C1 segment of cervical spinal cord (tissue), 14 donors: ENCODE results near the gene CHDH.

Experiments
- DNase-seq, 14 donors: peaks; one replicate each; lab custom pipeline; 2025; lab: John Stamatoyannopoulos, UW

The CHDH gene

DNA sequence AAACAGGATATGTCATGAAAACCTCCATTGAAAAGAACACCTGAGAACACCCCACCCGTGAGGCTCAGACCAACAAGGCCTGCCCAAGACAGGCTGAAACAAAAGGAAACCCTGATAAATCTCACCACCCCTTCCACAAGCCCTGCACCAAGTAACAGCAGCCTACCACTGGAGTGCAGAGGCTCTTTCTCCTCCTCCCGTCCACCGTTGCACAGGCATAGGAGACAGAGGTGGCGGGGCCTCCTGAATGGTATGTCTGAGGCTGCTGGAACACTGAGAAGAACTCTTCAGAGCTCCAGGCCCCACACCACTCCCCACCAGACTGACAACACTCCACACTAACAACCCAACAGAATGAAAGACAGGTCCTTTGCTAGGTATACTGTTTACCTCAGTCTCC, 21.4 kb downstream of the CHDH start:
- DNase-seq = no peak

DNA sequence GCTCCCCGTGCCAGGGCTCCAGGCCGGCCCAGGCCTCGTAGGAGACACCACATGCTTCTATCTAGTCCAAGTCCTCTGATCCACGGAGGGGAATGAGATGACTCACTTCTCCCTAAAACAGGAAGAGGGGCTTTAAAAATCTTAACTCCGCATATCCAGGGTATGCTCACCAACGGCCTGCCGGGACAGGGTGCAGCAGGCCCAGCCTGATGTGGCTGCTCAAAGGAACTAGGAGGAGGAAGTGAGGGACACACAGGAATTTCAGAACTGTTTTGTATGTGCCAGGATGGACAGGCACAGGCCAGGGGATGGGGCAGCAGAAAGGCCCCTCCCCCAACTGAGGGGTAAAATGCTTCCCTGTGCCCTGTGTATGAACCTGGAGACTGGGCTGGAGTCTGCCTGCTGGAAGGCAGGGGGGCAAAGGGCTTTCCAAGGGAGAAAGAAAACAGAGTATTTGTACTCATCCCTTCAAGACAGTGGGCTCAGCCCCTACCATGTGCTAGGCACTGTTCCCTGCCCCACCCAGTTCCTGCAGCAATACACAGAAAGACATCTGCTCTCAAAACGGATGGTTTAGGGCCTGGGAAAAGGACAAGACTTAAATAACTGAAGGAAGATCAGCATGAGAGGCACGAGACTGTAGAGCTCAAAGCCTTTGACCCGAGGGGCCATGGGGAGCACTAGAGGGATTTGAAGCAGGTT, 22.1 kb downstream of the CHDH start:
- DNase-seq = no peak

DNA sequence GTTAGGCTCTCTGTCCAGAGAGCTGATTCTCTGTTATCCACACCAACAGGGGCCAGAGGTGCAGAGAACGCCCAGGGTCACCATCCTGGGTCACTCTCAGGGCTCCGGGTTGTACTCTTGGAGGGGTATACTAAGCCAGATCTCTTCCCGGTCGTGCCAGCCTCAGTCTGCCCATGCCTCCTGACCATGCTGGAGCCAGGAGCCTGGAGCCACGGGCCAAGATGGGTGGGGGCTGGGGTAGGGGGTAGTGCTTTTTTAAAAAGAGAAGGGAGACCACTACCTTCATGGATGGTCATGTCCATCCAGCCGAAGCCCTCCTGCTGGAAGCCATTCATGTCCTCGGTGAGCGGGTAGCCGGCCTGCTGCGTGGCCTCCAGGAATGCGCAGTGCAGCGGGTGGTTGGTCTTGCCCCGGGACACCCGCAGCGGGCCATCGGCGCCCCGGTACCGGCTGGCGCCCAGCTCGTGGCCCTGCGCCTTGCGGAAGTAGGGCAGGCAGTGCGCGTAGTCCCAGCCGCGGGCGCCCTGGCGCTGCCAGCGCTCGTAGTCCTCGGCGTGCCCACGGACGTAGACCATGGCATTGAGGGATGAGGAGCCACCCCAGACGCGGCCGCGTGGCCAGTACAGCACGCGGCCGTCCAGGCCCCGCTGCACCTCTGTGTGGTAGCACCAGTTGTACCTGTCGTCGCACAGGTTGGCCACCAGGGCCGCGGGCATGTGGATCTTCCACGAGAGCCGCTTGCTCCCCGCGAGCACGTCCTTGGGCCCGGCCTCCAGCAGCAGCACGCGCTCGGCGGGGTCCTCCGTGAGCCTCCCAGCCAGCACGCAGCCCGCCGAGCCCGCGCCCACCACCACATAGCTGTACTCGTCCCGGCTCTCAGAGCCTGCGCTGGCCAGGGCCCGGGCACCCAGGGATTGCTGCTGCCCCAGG, 22.9 kb downstream of the CHDH start:
- no peak for DNase-seq

DNA sequence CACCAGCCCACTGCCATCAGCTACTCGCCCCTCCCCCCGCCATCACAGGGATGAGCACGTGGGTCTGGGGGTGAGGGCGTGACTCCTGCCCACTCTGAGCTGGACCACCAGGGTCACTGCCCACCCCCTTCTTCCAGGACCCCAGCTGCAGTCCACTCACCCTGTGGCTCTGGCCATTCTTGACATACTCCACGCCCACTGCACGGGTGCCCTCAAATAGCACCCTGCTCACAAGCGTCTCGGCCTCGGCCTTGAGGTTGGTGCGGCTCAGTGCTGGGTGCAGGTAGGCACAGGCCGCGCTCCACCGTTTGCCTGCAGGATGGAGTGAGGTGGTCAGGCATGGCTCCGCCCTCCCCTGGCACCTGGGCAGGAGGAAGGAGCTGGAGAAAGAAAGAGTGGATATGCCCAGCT, 23.9 kb downstream of the CHDH start:
- no peak for DNase-seq

DNA sequence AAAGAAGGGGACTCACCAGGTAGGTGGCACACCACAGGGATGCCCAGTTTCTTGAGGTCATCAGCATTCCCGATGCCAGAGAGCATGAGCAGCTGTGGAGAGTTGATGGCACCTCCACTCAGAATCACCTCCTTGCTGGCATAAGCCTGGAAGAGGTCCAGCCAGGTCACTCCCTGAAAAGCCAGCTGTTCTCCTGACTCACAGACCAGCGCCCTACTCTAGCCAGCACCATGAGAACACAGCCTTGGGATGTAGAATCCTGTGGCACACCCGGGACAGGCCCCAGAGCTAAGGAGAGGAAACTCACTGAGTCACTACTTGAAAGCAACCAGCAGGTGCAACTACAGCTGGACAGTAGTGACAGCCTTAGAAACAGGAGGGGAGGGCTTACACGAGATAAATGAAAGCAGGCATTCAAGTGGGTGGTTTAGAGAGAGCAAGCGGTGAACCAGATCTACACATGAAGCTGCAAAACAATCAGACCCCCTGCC, 24.5 kb downstream of the CHDH start:
- DNase-seq = no peak

DNA sequence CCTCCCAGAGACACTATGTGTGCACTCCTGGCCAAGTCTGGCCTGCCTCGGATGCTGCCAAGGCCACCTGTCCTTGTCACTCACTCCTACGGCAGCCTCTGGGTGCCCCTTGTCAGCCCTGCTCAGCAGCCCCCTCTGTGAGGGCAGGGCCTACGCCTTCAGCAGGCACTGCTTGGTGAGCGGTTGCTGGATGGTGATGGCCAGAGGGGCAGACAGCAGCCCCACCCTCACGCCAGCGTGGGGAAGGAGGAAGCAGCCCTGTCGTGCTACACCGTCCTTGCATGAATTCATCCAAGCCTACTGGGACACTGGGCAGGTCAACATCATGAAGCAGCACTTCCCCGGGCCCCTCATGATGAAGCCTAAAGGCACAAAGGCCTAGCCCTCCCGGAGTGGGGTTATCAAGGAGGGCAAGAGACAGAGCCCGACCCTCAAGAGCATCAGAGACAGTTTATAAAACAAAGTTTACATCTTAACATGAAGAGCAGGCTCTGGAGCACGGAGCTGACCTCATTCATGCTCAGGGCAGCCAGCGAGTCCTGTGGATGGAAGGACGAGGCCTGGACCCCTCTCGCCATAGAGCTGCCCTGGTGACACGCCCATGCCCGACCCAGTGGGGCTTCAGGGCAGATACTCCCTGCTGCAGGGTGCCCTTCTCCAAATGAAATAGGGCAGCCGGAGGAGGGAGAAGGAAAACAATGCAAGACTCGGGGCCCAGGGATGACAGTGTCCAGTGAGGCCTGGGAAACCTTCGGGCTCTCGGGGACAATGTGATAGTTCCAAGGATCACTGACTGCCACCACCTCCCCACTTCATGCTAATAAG, 25.3 kb downstream of the CHDH start:
- DNase-seq = no peak

DNA sequence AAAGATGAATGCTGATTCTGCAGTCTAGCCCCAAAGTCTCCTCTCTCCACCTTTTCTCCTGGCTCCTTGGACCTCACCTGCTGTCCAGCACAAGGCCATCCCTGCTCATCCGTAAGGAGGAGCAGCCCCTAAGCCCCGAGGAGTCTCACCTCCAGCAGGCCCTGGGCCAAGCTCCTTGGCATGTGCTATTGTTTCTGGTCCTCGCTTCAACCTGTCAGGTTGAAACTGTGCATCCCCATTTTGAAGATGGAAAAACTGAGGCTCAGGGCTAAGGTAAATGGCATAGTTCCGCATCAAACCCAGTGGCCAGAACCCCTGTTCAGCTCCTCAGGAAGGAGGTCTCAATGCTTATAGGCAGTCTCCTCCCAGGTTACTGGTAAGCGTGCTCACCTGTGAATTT, 26.1 kb downstream of the CHDH start:
- DNase-seq = no peak

DNA sequence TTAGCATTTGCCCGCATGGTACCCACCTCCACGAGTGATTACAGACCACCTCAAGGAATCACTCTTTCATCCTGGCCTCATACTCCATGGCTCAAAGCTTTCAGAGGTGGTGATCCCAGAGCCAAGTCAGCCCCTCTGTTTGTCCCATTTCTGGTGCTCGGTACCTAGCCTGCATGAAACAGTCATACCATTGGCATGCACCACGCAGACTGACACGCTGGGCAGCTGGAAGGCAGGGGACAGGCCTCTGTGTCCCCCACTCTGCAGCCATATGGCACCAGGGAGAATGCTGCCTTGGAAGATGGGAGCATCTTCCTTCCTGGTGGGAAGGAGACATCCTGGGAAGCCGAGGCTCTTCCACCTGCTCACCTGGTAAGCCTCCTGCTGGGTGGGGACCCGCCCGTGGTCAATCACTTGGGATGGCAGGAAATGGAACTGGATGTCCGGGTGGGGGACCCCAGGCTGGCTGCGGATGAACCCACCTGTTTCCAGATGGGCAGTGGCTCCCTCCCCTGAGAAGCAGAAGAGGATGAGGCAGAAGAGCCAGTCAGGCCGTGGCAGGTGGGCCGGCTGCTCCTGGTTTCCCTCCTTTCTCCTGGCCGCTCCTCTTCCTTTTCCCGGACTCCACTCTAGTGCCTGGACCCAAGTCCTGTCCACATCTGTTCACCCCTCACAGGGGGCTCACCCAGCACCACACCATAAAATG, 26.9 kb downstream of the CHDH start:
- DNase-seq = no peak

DNA sequence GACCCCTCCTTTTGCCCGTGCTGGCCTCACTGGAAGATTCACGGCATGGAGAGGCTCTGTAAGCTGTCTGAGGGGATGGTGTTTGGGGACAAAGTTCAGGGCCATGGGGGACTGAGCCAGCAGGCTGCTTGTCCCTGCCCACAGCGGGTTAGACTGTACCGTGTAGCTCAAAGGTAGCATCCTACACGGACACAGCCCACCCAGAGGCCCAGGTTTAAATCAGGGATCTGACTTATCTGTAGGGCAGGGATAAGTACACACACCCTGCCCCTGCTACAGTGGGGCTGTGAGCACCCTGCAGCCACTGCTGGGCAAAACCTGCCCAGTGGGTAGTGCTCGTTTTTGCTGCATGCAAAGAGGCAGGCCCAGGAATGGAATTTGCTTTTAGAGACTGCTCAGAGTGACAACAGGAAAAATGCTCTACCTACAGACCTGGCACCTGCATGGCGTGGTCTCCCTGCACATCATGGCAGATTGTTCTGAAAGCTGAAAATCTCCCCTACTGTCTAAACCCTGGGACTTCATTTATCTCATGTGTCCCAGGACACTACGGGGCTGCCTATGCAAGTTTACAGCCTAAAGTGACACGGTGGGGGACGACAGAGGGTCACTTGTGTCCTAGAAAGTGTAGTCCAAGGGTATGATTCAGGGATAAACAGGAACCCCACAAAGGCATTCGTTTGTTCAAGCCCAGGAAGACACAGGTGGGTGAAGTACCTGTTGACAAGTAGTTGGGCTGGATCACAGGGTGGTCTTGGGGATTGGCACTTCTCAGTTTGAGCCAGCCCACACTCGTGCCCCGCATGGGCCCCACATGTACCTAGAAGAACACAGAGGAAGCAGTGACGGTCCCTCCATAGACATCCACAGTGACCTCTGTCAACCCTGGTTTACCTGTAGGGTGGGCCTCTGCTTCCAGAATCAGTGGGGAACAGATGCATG, 27.7 kb downstream of the CHDH start:
- no peak for DNase-seq

DNA sequence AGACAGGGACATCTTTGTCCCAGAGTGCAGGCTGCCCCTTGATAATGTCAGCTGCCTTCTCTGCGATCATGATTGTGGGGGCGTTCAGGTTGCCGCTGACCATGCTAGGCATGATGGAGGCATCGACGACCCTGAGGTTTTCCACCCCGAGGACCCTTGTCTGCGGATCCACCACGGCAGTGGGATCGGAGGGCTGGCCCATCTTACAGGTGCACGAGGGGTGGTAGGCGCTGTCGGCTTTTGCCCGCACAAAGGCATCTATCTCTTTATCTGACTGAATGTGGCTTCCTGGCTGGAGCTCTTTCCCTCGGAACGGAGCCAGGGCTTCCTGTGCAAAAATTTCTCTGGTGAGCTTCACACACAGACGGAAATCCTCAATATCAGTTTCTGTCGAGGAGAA, 28.4 kb downstream of the CHDH start:
- DNase-seq = no peak

DNA sequence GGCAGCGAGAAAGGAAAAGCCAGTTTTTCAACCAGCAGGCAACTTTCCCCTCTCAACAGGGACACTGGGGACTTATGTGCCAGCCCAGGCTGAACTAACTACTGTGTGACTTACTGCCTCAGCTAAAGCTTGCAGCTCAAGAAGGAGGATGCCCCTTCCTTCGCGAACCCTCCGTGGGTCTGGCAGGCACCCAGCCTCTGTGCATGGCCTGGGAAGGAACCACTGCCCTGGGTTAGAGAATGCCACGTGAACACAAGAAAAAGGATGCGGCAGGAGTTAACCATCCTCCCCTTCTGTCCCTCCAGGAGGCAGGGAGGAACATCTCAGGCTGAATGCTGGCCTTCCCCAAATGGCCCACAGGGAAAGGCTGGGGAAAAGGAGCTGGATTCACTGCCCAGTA, 29.0 kb downstream of the CHDH start:
- DNase-seq = no peak

DNA sequence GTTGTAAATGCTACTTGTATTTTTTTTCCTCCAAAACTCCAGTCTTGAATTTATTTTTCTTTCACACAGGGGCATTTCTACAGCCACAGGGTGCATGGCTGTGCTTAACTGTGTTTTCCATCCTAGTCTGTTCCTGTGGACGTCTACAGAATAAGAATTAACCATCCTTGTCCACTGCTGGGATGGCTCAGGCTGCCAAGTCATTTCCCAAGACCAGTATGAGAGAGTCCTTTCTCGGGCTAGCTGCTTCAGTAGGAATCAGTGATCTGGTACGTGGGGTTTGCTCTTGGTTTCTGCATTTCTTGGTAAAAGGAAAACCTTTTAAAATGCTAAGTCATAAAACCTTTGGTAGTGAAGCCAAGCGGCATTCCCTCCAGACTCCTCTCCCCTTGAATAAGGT, 29.8 kb downstream of the CHDH start:
- DNase-seq = peak in 5 of 14 donors; percentile 12 to 22 (median 19)

DNA sequence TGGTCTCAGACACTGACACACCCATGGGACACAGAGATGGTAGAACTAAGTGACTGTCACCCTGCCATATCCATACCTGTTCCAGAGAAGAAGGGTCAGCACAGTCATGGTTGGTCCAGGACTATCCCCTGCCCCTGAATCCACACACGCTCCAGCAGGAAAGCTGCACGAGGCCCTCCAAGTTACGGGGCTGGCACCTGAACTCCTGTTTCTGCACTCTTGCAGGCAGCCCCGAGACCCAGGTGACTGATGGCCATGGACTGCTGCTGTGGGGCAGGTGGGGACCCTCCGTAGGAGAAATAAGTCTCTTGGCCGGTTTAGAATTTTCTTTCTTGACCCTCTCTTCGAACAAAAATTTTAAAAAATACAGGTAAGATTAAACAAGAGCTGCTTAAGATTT, 30.6 kb downstream of the CHDH start:
- DNase-seq = no peak

DNA sequence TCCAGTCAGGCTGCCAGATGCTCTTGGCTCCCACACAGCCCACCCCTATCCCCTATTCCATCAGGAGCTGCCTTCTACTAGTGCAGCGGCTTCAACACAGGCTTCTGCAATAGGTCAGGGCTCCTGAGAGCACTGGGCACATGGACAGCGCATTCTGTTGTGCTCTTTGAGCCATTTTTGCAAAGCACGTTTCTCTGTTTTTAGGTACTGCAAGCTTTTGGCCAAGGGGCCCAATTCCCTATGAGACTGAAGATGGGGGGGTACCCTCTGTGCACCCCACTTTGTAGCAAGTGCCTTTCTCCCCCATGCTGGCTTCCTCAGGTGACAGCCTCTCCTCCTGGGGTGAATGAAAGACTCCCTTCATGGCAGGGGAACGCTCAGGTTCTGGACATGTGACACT, 31.2 kb downstream of the CHDH start:
- DNase-seq = no peak

DNA sequence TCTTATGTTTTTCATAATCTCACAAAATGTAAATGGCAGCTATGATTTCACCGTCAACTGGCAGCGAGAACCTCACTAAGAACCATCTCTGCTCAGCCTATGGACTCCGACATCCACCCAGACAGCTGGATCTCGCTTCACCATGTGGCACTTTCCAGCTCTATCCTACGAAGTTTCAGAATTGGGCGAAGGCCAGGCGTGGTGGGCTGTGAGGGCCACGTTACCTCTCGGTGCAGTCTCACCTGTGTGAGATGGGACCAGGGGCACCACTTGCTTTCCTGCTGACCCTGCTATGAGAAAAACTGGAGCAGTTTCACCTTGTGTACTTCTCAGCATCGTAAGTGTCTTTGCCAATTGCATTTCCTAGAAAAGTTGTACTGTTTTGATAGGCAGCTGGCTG, 32.3 kb downstream of the CHDH start:
- no peak for DNase-seq

DNA sequence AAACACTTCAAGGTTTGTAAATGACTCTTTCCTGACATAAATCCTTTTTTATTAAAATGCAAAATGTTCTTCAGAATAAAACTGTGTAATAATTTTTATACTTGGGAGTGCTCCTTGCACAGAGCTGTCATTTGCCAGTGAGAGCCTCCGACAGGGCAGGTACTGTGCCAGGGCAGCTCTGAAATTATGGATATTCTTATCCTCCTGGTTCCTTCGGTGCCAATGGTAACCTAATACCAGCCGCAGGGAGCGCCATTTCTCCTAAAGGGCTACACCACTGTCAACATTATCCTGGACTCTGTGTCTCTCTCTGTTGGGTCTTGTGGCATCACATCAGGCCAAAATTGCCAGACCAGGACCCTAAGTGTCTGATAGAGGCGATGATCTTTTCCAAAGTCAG, 33.0 kb downstream of the CHDH start:
- no peak for DNase-seq

DNA sequence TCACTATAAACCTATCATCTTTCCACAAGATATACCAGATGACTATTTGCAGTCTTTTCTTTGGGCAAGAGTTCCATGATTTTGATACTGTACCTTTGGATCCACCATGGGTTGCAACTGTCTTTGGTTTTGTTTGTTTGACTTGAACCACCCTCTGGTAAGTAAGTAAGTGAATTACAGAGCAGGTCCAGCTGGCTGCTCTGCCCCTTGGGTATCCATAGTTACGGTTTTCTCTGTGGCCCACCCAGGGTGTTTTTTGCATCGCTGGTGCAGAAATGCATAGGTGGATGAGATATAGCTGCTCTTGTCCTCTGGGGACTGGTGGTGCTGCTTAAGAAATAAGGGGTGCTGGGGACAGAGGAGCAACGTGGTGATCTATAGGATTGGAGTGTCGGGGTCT, 33.8 kb downstream of the CHDH start:
- DNase-seq = no peak

DNA sequence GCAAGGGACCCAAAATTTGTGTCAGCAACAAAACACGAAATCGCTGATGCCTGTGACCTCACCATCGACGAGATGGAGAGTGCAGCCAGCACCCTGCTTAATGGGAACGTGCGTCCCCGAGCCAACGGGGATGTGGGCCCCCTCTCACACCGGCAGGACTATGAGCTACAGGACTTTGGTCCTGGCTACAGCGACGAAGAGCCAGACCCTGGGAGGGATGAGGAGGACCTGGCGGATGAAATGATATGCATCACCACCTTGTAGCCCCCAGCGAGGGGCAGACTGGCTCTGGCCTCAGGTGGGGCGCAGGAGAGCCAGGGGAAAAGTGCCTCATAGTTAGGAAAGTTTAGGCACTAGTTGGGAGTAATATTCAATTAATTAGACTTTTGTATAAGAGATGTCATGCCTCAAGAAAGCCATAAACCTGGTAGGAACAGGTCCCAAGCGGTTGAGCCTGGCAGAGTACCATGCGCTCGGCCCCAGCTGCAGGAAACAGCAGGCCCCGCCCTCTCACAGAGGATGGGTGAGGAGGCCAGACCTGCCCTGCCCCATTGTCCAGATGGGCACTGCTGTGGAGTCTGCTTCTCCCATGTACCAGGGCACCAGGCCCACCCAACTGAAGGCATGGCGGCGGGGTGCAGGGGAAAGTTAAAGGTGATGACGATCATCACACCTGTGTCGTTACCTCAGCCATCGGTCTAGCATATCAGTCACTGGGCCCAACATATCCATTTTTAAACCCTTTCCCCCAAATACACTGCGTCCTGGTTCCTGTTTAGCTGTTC, 34.9 kb downstream of the CHDH start:
- no peak for DNase-seq

DNA sequence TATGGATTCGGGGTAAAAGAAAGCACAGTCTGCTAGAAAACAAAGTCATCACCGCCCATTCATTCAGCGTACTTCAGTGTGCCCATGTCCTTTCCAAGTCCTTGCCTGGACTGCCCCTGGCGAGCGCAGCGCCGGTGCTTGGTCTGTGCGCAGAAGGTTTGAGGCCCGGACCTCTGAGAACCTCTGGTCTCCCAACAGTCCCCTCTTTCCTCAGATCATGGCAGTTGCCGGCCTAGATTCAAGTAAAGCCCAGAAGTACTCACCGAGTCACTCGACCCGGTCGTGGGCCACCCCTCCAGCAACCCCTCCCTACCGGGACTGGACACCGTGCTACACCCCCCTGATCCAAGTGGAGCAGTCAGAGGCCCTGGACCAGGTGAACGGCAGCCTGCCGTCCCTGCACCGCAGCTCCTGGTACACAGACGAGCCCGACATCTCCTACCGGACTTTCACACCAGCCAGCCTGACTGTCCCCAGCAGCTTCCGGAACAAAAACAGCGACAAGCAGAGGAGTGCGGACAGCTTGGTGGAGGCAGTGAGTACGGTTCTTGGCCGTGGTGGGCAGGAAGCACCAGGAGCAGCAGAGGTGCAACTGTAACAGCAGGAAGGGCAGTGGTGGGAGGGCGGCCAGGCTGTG, 36.3 kb downstream of the CHDH start:
- no peak for DNase-seq
